ENCODE results near the gene CRIM1. TPM values are rescaled to one million over a fixed set of nuclear protein-coding genes. Genes with fewer than 3 reads are reported as not detected.

CRIM1 gene
- total and polyA plus RNA-seq, 2 of the 8 experiments (the other 6 are each of a cell fraction or from before 2014, with no cell fraction given), result 9.4 to 28.4 TPM

GRCh38 chr2:36480028-36480427, 124.5 kb downstream of the CRIM1 start:
- Histone ChIP-seq H3K27ac (ENCODE audit: low read depth, low read length) (no peak overlapping the region), H3K79me2 (ENCODE audit: control insufficient read depth in 1 of 2, insufficient read depth in 2 of 2, low read length in 2 of 2) (peaks cover 0 to 11% of the 10 kb centered on the region in 2 experiments; a peak in 2 of 4 replicates), H3K9ac (replicated peaks in 1 of 4; ENCODE audit: extremely low read depth in 1 of 4, low read depth in 3 of 4, low read length in 3 of 4) (no peak overlapping the region), H3K4me3 (ENCODE audit: extremely low read depth in 1 of 4, insufficient read depth in 2 of 4, low read depth in 3 of 4, low read length in 4 of 4) (no peak overlapping the region), H3K56ac (replicated peaks; ENCODE audit: insufficient read length, low read depth, low read length) (no peak overlapping the region), H2AK5ac (ENCODE audit: low read depth, low read length) (no peak overlapping the region), H3K4me2 (ENCODE audit: insufficient read depth in 1 of 2, low read depth in 2 of 2, low read length in 2 of 2) (no peak overlapping the region), H2BK120ac (replicated peaks; ENCODE audit: low read depth, low read length) (no peak overlapping the region), H4K5ac (ENCODE audit: insufficient read length, low read depth, low read length) (no peak overlapping the region), H4K20me1 (replicated peaks in 1 of 2; ENCODE audit: control insufficient read depth in 1 of 2, insufficient read depth in 2 of 2, low read length in 2 of 2) (peaks cover 0 to 2% of the 10 kb centered on the region in 2 experiments), H2BK5ac (ENCODE audit: low read depth, low read length) (no peak overlapping the region), H2AFZ (ENCODE audit: low read length) (no peak overlapping the region), H3K4me1 (replicated peaks in 1 of 4; ENCODE audit: control insufficient read depth in 3 of 4, insufficient read depth in 4 of 4, low read length in 3 of 4) (peaks cover 0 to 4% (median 2%) of the 10 kb centered on the region in 4 experiments; a peak in 3 of 7 replicates), H4K8ac (ENCODE audit: extremely low read depth, insufficient read depth, low read length) (no peak overlapping the region), H3K18ac (ENCODE audit: extremely low read depth, low read length) (no peak overlapping the region), H3K36me3 (ENCODE audit: control insufficient read depth in 2 of 4, insufficient read depth in 4 of 4, low read length in 3 of 4) (peaks cover 3 to 59% (median 38%) of the 10 kb centered on the region in 4 experiments), H3K9me3 (ENCODE audit: insufficient read depth in 2 of 2, low read depth in 1 of 2, low read length in 1 of 2) (peaks cover under 1 to 6% of the 10 kb centered on the region in 2 experiments; a peak in 2 of 4 replicates), H3K23ac (ENCODE audit: insufficient read length) (no peak overlapping the region), H2BK12ac (ENCODE audit: low read depth, low read length) (no peak overlapping the region), H2BK20ac (ENCODE audit: low read length) (no peak overlapping the region), H3K79me1 (ENCODE audit: low read depth, low read length) (no peaks in the 10 kb centered on the region; the same call in 1 of the 2 replicates), H3K14ac (ENCODE audit: insufficient read length) (no peak overlapping the region), H3K4ac (replicated peaks; ENCODE audit: insufficient read length, low read depth, low read length) (no peak overlapping the region), H3K27me3 (replicated peaks in 1 of 4; ENCODE audit: control insufficient read depth in 3 of 4, extremely low read depth in 1 of 4, insufficient read depth in 3 of 4, low read length in 3 of 4) (no peaks in the 10 kb centered on the region), H4K91ac (replicated peaks; ENCODE audit: insufficient read length, low read length) (no peak overlapping the region), H3K23me2 (ENCODE audit: low read depth, low read length) (no peaks in the 10 kb centered on the region), H2BK15ac (ENCODE audit: low read length) (no peak overlapping the region)
- DNase-seq (ENCODE audit: low read depth in 1 of 2, low spot score in 2 of 2) (no peak), FAIRE-seq (no peak)
- ChIA-PET POLR2A (ENCODE audit: partially characterized antibody) (interaction anchor here (1.1 kb wide), 1 partner anchor 9 kb away, joined by 3 read pairs; no protein-coding TSS in a partner anchor), CTCF (ENCODE audit: partially characterized antibody) (interaction anchor here (0.9 kb wide), 1 partner anchor 9 kb away, joined by 3 read pairs; no protein-coding TSS in a partner anchor)
- WGBS, 2 experiments (ENCODE audit: extremely low coverage in 1 of 2, insufficient coverage in 1 of 2, insufficient read length in 1 of 2, insufficient replicate concordance in 2 of 2, low coverage in 1 of 2, low lambda C conversion rate in 2 of 2, missing lambda C conversion rate in 1 of 2), result 86% methylated on average over 5 of the region's 5 CpGs; no CpG with 5 or more reads in 1 of the 2 experiments
- TF ChIP-seq EP300 (IDR thresholded peaks at IDR 0.05; ENCODE audit: borderline replicate concordance in 1 of 2, low read depth in 2 of 2, low read length in 2 of 2), result no peak
